Activated naive CD8-positive, alpha-beta T cell treated with anti-CD3 and anti-CD28 coated beads, Interleukin-2, amount 50 U/mL, for 24 hours (primary cell): ENCODE results near the gene KMT2D.
A peak's percentile ranks its signal among the peaks of the same experiment; 100 is the strongest.

Source experiments
- ATAC-seq: fragments of 150-1000 bp; cut with Tn5 transposase; one replicate; pipeline ENCODE4 v1.10.0; 2021
- DNase-seq: peaks from one replicate; pipeline ENCODE4 v3.0.0; 2021
- H3K27ac Mint-ChIP-seq: one replicate; pipeline ENCODE4 v1.8.0; 2021; ENCODE audit warnings: mild to moderate bottlenecking, mixed read lengths
- H3K27me3 Mint-ChIP-seq: one replicate; pipeline ENCODE4 v1.8.0; 2021; ENCODE audit warnings: mixed read lengths
- H3K36me3 Mint-ChIP-seq: one replicate; pipeline ENCODE4 v1.8.0; 2021; ENCODE audit warnings: low read depth, mixed read lengths
- H3K4me1 Mint-ChIP-seq: one replicate; pipeline ENCODE4 v1.8.0; 2021; ENCODE audit warnings: mixed read lengths
- H3K4me3 Mint-ChIP-seq: one replicate; pipeline ENCODE4 v1.8.0; 2021; ENCODE audit warnings: mild to moderate bottlenecking, moderate library complexity, mixed read lengths
- H3K9me3 Mint-ChIP-seq: one replicate; pipeline ENCODE4 v1.8.0; 2021; ENCODE audit warnings: mixed read lengths

The KMT2D gene

GRCh38 chr12:49028666-49029275 is 31.8 kb downstream of the KMT2D start:
- Mint-ChIP-seq H3K4me1 (no peaks in the 10 kb centered on the region), H3K4me3 (no peak overlapping the region), H3K27ac (no peak overlapping the region), H3K36me3 (peaks cover 47% of the 10 kb centered on the region), H3K9me3 (no peaks in the 10 kb centered on the region), H3K27me3 (no peaks in the 10 kb centered on the region)
- ATAC-seq (no peak), DNase-seq (no peak)

DNA sequence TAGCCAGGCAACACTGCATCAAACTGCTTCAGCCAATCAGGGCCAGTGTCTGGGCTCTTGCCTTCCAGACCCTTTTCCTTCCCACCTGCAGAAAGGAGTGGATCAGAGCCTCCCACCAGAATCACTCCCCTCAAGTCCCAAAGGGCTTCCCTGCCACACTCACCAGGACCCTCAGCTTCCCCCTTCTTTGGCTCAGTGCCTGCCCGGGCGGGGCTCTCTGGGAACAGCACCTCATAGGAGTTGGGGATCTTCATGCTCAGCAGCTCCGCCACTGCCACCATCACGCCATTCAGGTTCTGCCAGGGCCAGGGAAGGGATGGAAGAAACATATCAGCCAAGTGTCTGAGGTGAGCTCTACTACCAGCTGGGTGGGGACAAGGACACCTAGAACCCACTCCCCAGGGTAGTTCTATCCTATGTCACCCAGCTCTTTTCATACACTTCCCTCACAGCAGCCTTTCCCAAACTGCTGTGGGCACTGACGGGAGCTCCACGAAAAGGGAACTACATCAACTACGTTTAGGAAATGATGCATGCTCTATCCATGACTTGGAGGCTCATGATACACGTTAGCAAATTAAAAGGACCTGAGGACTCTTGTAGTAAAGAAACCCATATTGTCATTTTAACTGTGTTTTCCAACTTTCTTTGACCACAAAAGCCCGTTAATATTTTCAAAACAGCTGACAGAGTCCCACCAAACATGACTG is 32.6 kb downstream of the KMT2D start:
- Mint-ChIP-seq H3K9me3 (no peaks in the 10 kb centered on the region), H3K36me3 (peaks cover 47% of the 10 kb centered on the region), H3K27ac (no peak overlapping the region), H3K4me1 (no peaks in the 10 kb centered on the region), H3K27me3 (no peaks in the 10 kb centered on the region), H3K4me3 (no peak overlapping the region)
- ATAC-seq = no peak
- DNase-seq = no peak

GRCh38 chr12:49026678-49027480 is 33.7 kb downstream of the KMT2D start:
- no peak overlapping the region for H3K4me3 Mint-ChIP-seq
- no peaks in the 10 kb centered on the region for H3K27me3 Mint-ChIP-seq
- H3K36me3 Mint-ChIP-seq = peaks cover 45% of the 10 kb centered on the region
- no peaks in the 10 kb centered on the region for H3K4me1 Mint-ChIP-seq
- no peaks in the 10 kb centered on the region for H3K9me3 Mint-ChIP-seq
- H3K27ac Mint-ChIP-seq = no peak overlapping the region
- no peak for DNase-seq
- ATAC-seq = no peak

GRCh38 chr12:49026101-49026500 is 34.5 kb downstream of the KMT2D start:
- Mint-ChIP-seq H3K27me3 (no peaks in the 10 kb centered on the region), H3K36me3 (peaks cover 48% of the 10 kb centered on the region), H3K9me3 (no peaks in the 10 kb centered on the region), H3K27ac (no peak overlapping the region), H3K4me1 (no peaks in the 10 kb centered on the region), H3K4me3 (no peak overlapping the region)
- DNase-seq (no peak), ATAC-seq (no peak)

GRCh38 chr12:49025463-49025862 is 35.1 kb downstream of the KMT2D start:
- no peaks in the 10 kb centered on the region for H3K4me1 Mint-ChIP-seq
- H3K36me3 Mint-ChIP-seq = peaks cover 48% of the 10 kb centered on the region
- ATAC-seq = no peak
- H3K4me3 Mint-ChIP-seq = no peak overlapping the region
- H3K27me3 Mint-ChIP-seq = no peaks in the 10 kb centered on the region
- DNase-seq = no peak
- H3K9me3 Mint-ChIP-seq = no peaks in the 10 kb centered on the region
- H3K27ac Mint-ChIP-seq = no peak overlapping the region

DNA sequence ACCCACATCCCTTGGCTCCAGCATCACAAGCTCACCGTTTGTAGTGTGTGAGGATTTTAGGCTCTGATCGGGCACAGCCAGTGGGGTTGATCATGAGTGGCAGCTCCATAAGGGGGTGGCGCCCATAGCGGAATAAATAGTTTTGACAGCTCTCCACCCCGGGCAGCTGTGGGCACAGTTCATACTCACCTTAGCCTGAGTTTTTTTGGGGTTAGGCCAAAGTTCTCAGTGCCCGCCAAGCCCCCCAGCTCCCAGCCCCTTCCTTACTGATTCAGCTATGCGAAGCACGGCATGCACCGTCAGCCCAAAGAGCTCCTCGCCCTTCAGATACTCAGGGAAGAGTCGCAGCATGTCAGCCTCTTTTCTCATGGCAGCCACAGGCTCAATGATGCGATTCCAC is 36.1 kb downstream of the KMT2D start:
- no peak overlapping the region for H3K4me3 Mint-ChIP-seq
- no peaks in the 10 kb centered on the region for H3K27me3 Mint-ChIP-seq
- peaks cover 42% of the 10 kb centered on the region for H3K36me3 Mint-ChIP-seq
- DNase-seq (no peak), ATAC-seq (no peak)
- H3K9me3 Mint-ChIP-seq = no peaks in the 10 kb centered on the region
- H3K27ac Mint-ChIP-seq = no peak overlapping the region
- peaks cover 5% of the 10 kb centered on the region for H3K4me1 Mint-ChIP-seq

GRCh38 chr12:49023812-49024211 is 36.8 kb downstream of the KMT2D start:
- no peak overlapping the region for H3K4me3 Mint-ChIP-seq
- DNase-seq = no peak
- no peaks in the 10 kb centered on the region for H3K27me3 Mint-ChIP-seq
- peaks cover 39% of the 10 kb centered on the region for H3K36me3 Mint-ChIP-seq
- H3K27ac Mint-ChIP-seq = no peak overlapping the region
- H3K9me3 Mint-ChIP-seq = no peaks in the 10 kb centered on the region
- peaks cover 10% of the 10 kb centered on the region for H3K4me1 Mint-ChIP-seq
- no peak for ATAC-seq

DNA sequence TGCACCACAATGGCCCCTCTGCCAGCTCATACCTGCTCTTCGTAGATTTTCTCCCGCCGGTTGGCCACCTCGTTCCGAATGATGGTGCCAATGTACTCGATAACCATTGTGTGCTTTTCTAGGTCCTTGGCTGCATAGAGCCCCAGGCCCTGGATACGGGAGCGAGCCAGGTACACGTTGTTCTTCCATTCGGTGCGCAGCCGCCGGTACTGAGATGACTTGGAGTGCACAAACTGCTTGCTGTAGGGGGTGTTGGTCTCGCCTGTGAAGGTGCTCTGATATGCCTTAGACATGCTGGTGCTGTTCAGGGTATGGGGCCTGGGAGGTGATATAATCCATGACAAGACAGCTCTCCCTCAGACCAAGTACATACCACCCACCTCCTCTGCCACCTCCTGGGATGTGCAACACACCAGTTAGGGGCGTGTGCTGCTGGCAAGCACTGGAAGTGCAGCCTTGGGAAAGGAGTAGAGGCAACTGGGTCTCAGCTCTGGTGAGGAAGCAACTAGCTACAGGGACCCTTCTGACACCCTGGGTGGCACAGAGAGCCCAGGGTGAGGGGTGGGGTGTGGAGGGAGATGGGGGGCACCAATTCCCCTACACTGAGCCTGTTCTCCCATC is 37.9 kb downstream of the KMT2D start:
- ATAC-seq = no peak
- no peaks in the 10 kb centered on the region for H3K27me3 Mint-ChIP-seq
- no peak for DNase-seq
- no peak overlapping the region for H3K4me3 Mint-ChIP-seq
- peak overlapping the region; percentile 22 for H3K27ac Mint-ChIP-seq
- H3K9me3 Mint-ChIP-seq = no peaks in the 10 kb centered on the region
- peaks cover 16% of the 10 kb centered on the region for H3K4me1 Mint-ChIP-seq
- peaks cover 30% of the 10 kb centered on the region for H3K36me3 Mint-ChIP-seq

- H3K27me3 Mint-ChIP-seq = no peaks in the 10 kb centered on the region
- H3K9me3 Mint-ChIP-seq = no peaks in the 10 kb centered on the region
- H3K4me3 Mint-ChIP-seq = no peak overlapping the region
- H3K27ac Mint-ChIP-seq = no peak overlapping the region
- DNase-seq (no peak), ATAC-seq (no peak)
- H3K4me1 Mint-ChIP-seq = peaks cover 29% of the 10 kb centered on the region
- H3K36me3 Mint-ChIP-seq = peaks cover 32% of the 10 kb centered on the region
These were observed 39.2 kb downstream of the KMT2D start for GRCh38 chr12:49021292-49021915.

DNA sequence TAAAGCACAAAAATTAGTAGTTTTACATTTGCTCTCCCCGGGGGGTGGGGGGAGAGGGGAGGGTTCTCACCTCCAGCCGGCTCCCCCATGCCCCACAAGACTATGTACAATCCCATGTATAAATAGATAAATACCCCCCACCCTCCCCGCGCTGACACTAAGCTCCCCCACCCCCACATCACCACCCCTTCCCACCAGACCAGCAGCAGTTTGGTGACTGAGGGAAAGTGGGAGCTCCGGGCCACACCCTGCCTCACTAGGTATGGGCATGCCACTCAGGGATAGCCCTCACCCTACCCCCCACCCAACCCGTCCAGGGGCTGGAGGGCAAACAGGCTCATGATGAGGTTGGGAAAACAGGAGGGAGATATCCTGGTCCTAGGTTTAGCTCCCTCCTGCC is 40.2 kb downstream of the KMT2D start:
- no peaks in the 10 kb centered on the region for H3K9me3 Mint-ChIP-seq
- H3K27me3 Mint-ChIP-seq = no peaks in the 10 kb centered on the region
- H3K27ac Mint-ChIP-seq = no peak overlapping the region
- ATAC-seq (no peak), DNase-seq (no peak)
- H3K4me1 Mint-ChIP-seq = peaks cover 33% of the 10 kb centered on the region
- no peak overlapping the region for H3K4me3 Mint-ChIP-seq
- peaks cover 31% of the 10 kb centered on the region for H3K36me3 Mint-ChIP-seq

- no peak for ATAC-seq
- Mint-ChIP-seq H3K4me1 (peaks cover 36% of the 10 kb centered on the region), H3K9me3 (no peaks in the 10 kb centered on the region), H3K36me3 (peaks cover 28% of the 10 kb centered on the region), H3K27ac (peak overlapping the region; percentile 81), H3K4me3 (peak overlapping the region; percentile 64), H3K27me3 (no peaks in the 10 kb centered on the region)
- peak; percentile 63 for DNase-seq
These were observed 40.9 kb downstream of the KMT2D start for GRCh38 chr12:49019443-49020324.

DNA sequence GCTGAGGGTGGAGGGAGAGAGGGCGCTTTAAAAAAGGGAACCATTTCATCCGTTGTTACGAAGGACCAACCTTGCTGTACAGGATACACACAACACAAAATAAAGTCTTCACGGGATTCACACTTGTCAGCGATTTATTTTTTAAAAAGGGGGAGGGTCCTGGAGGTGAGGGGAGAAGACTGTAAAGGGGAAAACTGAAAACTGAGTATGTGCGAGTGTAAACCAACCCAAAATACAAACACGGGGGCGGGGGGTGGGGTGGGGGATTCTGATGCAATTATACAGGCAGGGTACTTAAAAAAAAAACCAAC is 41.5 kb downstream of the KMT2D start:
- Mint-ChIP-seq H3K4me1 (peaks cover 36% of the 10 kb centered on the region), H3K4me3 (peak overlapping the region; percentile 91), H3K36me3 (peaks cover 30% of the 10 kb centered on the region), H3K27me3 (no peaks in the 10 kb centered on the region), H3K9me3 (no peaks in the 10 kb centered on the region), H3K27ac (peak overlapping the region; percentile 94)
- no peak for DNase-seq
- peak; percentile 9 for ATAC-seq

DNA sequence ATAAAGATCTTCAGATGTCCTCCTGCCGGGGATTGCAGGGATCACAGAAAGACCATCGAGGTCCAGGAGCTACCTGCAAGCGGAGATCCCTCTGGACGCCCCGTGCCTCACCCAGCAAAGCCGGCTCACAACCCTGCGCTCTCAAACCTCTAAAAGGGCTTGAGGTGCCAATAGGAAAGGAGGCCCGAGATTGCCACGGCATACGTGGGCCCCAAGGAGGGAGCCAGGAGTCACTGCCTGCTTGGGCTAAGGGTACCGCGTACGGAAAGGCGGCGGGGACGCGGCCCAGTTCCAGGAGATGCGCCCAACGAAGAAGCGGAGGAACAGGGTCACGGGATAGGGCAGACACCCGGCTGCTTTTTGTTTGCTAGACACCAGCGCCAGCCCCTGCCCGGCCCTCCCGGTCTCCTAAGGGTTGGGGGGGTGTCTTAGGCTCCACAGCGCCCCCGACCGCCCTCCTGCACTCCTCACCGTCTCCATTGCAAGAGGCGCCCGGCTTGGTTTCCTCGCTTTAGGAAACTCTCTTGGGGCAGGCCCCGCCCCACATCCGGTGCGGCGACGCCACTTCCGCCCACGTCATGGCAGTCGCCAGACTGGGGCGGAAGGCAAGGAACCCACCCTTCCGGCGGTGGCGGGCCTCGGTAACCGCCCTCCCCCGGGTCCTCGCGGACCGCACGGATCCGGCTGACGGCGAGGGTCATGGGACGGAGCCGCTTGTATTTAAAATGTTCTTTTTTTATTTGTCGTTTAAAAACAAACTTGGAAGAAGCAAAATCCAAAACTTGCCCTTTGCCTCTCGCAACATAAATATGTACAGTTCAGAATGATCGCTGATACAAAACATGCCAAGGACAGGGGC is 42.1 kb downstream of the KMT2D start, which contains the start of gene PRKAG1:
PRKAG1 (minus strand) TSS at position 516 of the 859 bp plus-strand sequence; CDS start at position 480, 36 bp downstream.
- H3K27me3 Mint-ChIP-seq = no peaks in the 10 kb centered on the region
- peak within 1 kb of the TSS; percentile 91 for H3K4me3 Mint-ChIP-seq
- ATAC-seq (peak; percentile 85), DNase-seq (peak; percentile 96)
- peak within 1 kb of the TSS; percentile 94 for H3K27ac Mint-ChIP-seq
- H3K36me3 Mint-ChIP-seq = peaks cover 30% of the 10 kb centered on the region
- no peaks in the 10 kb centered on the region for H3K9me3 Mint-ChIP-seq
- peaks cover 36% of the 10 kb centered on the region for H3K4me1 Mint-ChIP-seq
